T-helper 17 cell (primary cell): ENCODE measurements around the gene PDGFB. TPM values are rescaled to one million over a fixed set of nuclear protein-coding genes. Genes with fewer than 3 reads are reported as not detected.
A peak's percentile ranks its signal among the peaks of the same experiment; 100 is the strongest.

Experiments used
- ATAC-seq: fragments of 150-1000 bp; cut with Tn5 transposase; 2 replicates; pipeline ENCODE4 v1.10.0; 2021; ENCODE audit warnings: mild to moderate bottlenecking, moderate library complexity
- DNase-seq, 3 donors: peaks; one replicate each; pipeline versions ENCODE4 v3.0.0 to v3.0.0-alpha.2; 2020 to 2021
- H3K9me3 ChIP-seq: one replicate; pipeline ENCODE4 v1.7.0; 2013; ENCODE audit warnings: low read length, mild to moderate bottlenecking; ENCODE audit not compliant: control insufficient read depth, poor library complexity, severe bottlenecking
- H3K27ac Mint-ChIP-seq: one replicate; pipeline ENCODE4 v1.8.0; 2022; ENCODE audit warnings: mild to moderate bottlenecking, moderate library complexity, mixed read lengths
- H3K27me3 Mint-ChIP-seq: one replicate; pipeline ENCODE4 v1.8.0; 2022; ENCODE audit warnings: mixed read lengths
- H3K36me3 Mint-ChIP-seq: one replicate; pipeline ENCODE4 v1.8.0; 2022; ENCODE audit warnings: low read depth, mixed read lengths
- H3K4me1 Mint-ChIP-seq: one replicate; pipeline ENCODE4 v1.8.0; 2022; ENCODE audit warnings: mild to moderate bottlenecking, mixed read lengths
- H3K4me3 Mint-ChIP-seq: one replicate; pipeline ENCODE4 v1.8.0; 2022; ENCODE audit warnings: mild to moderate bottlenecking, moderate library complexity, mixed read lengths
- total RNA-seq, 4 donors: library from RNA in 2 of 4; stranded (reverse) in 2 of 4; gene quantifications; one replicate each; pipeline ENCODE4 v1.2.3 and lab custom pipeline; 2022 to 2026

Gene PDGFB
- total RNA-seq, 2 donors from 2014 or later: 2.8 to 4.4 TPM

DNA sequence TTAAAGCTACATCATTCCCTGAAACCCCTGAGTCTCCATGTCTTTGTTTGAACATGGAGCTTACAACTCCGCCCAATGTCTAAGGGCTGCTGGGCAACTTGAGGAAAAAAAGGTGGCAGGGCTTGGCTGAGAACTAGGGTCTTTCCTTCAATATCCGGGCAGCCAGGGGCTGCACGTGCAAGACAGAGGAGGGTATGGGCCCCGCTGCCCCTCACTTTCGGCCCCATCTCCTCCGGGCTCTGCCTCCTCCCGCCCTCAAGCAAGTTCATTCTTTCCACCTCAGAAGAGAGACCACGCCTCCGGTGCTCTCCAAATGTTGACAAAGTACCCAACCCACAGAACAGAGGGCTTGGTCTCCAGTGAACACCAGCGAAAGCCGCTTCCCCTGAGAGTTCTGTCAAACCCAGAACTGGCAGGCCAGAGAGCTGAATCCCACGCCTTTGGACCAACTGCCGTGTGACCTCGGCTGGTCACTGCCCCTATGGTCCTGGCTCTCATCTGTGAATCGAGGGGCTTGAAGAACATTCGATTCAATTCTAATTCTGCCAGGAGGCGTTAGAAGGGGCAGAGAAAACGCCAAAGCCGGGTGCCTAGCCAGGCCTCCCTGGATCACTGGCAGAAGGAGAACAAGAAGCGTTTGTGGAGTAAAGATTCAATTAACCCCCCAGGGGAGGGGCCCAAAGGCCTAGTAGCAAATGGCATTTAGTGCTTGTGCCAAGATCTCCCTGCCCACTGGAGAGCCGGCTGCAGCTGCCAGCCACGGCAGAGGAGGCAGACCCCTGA lies 7.3 kb downstream of the PDGFB start:
- no peaks in the 10 kb centered on the region for H3K9me3 ChIP-seq
- Mint-ChIP-seq H3K27ac (peak overlapping the region; percentile 89), H3K27me3 (peaks cover 16% of the 10 kb centered on the region), H3K4me1 (peaks cover 61% of the 10 kb centered on the region), H3K4me3 (peak overlapping the region; percentile 85), H3K36me3 (no peaks in the 10 kb centered on the region)
- DNase-seq (no peak), ATAC-seq (no peak)

DNA sequence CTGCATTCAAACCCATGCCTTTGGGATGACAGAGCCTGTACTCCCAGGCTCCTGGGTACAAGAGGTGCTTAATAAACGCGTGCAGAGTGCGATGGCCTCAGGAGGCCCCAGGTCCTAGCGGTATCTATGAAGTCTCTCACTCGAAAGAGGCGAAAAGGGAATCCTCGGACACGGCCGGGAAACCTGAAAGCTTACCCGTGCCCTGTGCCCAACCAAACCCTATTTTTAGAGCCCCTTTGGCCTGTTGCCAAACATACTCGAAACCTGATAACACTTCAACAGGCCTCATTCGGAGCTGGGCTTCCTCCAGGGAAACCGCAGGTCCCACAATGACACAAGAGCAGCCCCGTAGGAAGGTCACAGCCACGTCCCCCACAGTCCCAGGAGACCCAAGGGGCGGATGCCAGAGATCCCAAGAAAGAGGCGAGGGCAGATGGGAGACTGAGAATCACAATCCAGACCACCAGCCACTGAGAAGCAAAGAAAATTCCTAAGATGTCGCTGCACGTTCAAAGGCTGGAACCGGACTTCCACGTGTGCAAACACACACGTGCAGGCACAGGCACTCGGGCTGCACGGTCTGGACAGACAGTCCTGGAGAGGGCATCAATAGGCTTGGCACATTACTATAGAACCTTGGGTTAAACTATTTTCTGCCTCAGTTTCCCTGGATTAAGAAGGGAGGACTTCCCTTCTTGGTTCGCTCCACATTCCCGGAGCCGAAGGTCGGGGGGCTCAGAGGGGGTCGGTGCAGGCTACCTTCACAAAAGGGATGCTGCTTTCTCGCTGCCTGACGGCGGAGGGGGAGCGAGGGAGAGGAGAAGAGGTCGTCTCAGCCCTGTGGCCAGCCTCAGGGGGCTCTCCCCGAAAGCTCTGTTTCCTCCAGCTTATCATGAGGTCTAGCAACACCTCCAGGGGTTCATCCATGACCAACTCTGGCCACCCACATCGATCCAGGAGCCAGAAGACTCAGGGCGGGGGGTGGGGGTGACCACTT lies 8.2 kb downstream of the PDGFB start:
- H3K36me3 Mint-ChIP-seq: no peaks in the 10 kb centered on the region
- H3K27me3 Mint-ChIP-seq: peaks cover 16% of the 10 kb centered on the region
- peak overlapping the region; percentile 89 for H3K27ac Mint-ChIP-seq
- H3K4me3 Mint-ChIP-seq: peak overlapping the region; percentile 85
- no peaks in the 10 kb centered on the region for H3K9me3 ChIP-seq
- ATAC-seq: peak; percentile 66
- DNase-seq: no peak
- H3K4me1 Mint-ChIP-seq: peaks cover 60% of the 10 kb centered on the region

DNA sequence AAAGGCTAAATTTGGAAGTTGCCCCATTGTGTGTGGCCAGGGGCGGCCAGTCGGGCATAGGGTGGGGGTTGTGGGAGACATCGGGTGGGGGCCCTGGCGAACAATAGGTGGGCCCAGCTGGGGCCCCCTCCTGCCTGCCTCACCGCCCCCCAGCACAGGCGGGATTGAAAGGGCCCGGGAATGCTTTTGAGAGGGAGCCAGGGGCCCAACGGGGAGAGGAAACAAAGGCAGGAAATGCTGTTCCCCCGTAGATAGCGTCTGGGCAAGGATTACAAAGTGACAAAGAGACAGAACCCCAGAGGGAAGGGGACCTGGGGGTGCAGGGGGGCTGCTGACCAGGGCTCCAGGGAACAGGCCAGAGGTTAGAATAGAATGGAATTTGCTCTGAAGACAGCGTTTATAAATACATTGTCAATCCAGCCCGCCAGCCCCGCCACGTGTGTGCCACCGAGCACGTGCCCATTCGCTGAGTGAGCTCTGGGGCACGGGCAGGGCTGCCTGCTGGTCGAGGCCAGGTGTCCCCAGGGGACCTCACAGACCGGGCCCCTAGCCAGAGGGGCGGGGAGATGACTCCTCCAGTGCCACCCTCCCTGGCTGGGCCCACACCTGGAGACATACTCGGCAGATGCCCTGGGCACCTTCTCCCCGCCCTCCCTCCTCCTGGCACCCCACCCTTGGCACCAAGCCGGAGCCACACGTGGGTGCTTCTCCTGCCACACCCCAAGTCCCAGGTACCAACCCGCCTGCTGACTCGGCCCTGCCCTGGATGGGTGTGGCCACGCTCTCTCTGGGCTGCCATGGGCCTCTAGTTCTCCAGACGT lies 9.7 kb downstream of the PDGFB start:
- no peak for ATAC-seq
- Mint-ChIP-seq H3K4me3 (peak overlapping the region; percentile 45), H3K27me3 (peaks cover 28% of the 10 kb centered on the region), H3K36me3 (no peaks in the 10 kb centered on the region), H3K4me1 (peaks cover 44% of the 10 kb centered on the region), H3K27ac (peak overlapping the region; percentile 89)
- no peaks in the 10 kb centered on the region for H3K9me3 ChIP-seq
- no peak for DNase-seq

DNA sequence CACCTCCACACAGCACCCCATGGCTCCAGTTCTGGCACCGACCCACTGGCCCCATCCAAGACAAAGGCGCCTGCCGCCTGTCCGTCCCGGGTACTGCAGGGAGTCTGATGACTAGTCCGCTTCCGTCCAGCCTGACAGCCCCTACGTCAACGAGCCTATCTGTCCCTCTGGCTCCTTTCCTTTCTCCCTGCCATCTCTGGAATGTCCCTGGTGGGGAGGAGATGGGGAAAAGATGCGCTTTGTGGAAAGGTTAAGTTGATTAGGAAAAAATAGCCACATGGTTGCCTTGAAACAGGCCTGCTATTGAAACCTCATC lies 10.4 kb downstream of the PDGFB start:
- no peak for ATAC-seq
- H3K36me3 Mint-ChIP-seq: no peaks in the 10 kb centered on the region
- no peak for DNase-seq
- no peaks in the 10 kb centered on the region for H3K9me3 ChIP-seq
- no peak overlapping the region for H3K27ac Mint-ChIP-seq
- peaks cover 38% of the 10 kb centered on the region for H3K4me1 Mint-ChIP-seq
- peaks cover 29% of the 10 kb centered on the region for H3K27me3 Mint-ChIP-seq
- H3K4me3 Mint-ChIP-seq: no peak overlapping the region

DNA sequence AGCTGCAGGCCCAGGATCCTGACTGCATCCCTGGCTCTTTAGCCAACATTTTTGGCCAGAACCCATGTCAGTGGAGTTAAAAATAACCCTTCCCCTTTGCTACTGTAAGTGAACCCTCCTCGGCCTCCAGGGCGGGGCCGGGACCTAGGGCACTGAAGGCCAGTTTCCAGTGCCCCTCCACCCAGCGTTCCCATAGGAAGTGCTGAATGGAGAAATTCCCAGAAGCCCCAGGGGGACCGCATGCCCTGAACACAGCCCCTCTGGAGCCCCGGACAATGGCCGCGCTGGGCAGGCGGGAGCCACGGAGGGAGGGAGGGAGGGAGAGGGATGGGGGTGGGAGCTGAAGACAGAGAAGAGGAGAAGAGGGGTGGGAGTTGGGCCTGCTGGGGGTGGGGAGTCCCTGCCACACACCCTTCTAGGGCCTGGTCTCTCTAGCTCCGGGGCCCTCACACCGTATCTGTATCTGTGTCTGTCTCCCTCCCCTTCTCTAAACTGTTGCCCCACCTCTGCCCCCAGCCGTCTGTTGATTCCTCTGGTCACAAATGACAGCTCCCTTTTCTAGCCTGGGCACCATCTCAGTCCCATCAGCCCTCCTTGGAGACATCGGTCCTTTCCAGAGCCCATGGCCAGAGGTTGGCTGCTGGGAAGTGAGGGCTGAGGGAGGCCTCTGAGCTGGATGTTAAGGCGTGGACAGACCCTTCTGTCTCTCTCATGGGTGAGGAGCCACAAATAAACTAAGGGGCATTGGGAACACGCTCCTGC lies 10.9 kb downstream of the PDGFB start:
- H3K27ac Mint-ChIP-seq: no peak overlapping the region

DNA sequence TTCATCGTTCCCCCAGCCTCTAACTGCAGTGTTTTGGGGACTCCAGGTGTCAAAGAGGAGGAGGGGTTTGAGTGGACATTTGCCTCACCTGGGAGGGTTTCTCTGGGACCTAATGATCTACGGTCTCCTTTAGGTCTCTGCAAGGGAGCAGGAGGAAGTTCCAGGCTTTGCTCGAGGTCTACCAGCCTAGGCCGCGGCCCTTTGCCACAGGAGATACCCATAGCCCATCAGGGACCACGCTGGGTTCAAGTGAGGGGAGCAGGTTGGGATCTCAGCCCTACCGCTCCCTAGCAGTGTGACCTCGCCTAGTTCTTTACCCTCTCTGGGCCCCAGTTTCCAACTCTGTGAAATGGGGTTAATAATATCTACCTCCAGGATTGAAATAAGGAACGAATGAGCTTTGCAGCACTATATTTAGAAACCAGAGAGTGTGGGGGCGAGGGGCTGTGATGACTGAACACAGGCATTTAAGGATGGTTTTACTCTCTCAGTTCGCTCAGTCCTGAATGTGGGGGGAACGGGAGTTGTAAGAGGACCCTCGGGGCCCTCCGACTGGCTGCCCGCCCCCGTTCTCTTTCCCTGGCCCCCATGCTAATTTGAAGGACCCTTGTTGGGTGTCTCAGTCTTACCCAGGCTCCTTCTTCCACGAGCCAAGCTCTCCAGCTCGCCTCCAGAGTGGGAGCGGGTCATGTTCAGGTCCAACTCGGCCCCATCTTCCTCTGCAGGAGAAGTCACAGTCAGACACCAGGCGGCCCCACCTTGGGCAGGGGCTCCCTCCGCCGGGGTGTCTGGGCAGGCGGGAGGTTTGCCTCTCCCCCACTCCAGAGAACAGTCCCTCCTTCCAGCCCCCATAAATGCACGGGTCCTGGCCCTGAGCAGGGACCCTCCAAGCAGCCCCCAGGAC lies 11.7 kb downstream of the PDGFB start:
- ATAC-seq (no peak), DNase-seq (no peak)
- Mint-ChIP-seq H3K27me3 (peaks cover 29% of the 10 kb centered on the region), H3K27ac (no peak overlapping the region), H3K4me1 (peaks cover 32% of the 10 kb centered on the region), H3K4me3 (no peak overlapping the region), H3K36me3 (no peaks in the 10 kb centered on the region)
- no peaks in the 10 kb centered on the region for H3K9me3 ChIP-seq

More for the DNA sequence above, 10.9 kb downstream of the PDGFB start:
- peaks cover 35% of the 10 kb centered on the region for H3K4me1 Mint-ChIP-seq
- H3K36me3 Mint-ChIP-seq: no peaks in the 10 kb centered on the region
- ATAC-seq (no peak), DNase-seq (no peak)
- peaks cover 29% of the 10 kb centered on the region for H3K27me3 Mint-ChIP-seq
- H3K4me3 Mint-ChIP-seq: no peak overlapping the region
- H3K9me3 ChIP-seq: no peaks in the 10 kb centered on the region

DNA sequence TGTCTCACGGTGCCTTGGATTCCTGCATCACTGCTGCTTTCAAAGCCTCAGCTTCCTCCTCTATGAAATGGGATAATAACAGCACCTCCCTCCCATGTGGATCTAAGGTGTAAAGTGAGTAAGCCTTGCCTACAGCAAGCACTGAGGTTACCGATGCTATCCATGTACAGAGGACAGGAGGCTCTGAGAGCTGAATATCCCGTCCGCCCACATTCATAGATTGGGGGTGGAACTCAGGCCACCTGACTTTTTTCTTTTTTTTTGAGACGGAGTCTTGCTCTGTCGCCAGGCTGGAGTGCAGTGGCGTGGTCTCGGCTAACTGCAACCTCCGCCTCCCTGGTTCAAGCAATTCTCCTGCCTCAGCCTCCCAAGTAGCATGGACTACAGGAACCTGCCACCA lies 12.5 kb downstream of the PDGFB start:
- Mint-ChIP-seq H3K27ac (no peak overlapping the region), H3K36me3 (no peaks in the 10 kb centered on the region), H3K4me3 (no peak overlapping the region), H3K27me3 (peaks cover 29% of the 10 kb centered on the region), H3K4me1 (peaks cover 27% of the 10 kb centered on the region)
- ATAC-seq (no peak), DNase-seq (no peak)
- H3K9me3 ChIP-seq: no peaks in the 10 kb centered on the region

DNA sequence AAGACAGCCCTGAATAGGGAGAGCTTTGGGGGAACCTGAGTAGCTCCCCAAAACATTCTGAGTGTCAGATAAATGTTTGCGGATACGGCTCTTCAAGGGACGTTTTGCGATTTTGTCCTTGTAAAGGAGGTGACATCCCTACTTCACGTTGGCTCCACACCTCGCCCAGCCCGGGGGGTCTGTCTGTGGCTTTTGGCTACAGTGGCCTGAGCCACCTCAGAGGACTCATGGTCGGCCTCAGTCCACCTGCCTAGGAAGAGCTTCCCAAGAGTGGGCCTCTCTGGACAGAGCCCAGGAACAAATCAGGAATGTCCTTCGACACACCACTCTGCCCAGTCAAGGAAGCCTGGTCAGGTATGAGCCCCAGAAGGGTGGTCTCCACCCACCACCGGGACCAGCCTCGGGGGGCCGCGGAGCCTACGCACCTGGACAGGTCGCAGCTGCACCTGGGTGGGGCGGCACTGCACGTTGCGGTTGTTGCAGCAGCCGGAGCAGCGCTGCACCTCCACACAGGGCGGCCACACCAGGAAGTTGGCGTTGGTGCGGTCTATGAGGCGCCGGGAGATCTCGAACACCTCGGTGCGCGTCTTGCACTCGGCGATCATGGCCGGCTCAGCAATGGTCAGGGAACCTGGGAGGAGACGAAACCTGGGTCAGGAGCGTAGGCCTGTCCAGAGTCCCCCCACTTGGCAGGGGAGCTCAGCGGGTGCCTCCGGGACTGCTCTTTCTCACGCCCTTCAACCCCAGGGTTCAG lies 13.4 kb downstream of the PDGFB start:
- no peak overlapping the region for H3K4me3 Mint-ChIP-seq
- ATAC-seq: no peak
- DNase-seq: no peak
- H3K36me3 Mint-ChIP-seq: no peaks in the 10 kb centered on the region
- H3K9me3 ChIP-seq: no peaks in the 10 kb centered on the region
- H3K4me1 Mint-ChIP-seq: peaks cover 18% of the 10 kb centered on the region
- H3K27ac Mint-ChIP-seq: no peak overlapping the region
- peaks cover 24% of the 10 kb centered on the region for H3K27me3 Mint-ChIP-seq

DNA sequence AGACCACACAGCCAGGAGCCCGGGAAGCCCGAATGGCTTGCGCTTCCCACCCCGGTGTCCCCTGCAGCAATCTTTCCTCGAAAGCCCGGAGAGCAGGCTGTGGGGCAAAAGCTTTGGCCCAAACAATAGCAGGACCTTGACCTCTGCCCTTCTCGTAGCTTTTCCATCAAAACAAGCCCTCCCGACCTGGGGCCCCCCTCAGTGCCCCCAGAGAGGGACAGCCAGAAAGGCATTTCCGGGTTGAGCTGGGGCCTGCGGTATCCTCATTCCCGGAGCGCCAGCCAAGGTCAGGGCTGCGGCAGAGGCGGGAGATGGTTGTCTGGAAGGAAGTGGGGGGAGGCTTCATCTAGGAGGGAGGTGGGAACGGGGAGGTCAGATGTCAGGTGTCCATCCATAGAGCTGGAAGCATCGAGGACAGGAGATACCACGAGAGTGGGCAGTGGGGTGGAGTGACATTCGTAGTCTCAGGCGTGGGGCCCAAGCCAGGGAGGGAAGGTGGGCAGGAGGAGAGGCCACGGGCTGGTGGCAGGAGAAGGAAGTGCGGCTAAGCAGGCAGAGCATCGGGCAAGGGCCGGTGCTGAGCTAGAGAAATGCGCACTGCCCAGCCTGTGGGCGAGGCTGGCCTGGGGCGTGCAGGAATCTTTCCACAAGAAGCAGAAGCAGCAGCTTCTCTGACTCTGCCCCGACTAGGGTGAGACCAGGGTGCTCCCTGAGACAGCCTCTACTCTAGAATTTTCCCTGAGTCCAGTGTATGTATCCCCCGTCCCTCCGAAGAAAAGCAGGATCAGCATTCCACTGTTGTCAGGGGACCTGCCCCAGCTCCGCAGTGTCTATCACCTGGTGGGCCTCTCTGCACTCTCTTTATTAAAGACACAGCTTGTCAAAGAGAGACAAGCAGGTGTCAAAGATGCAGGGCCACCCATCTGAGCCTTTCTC lies 14.3 kb downstream of the PDGFB start:
- no peak for ATAC-seq
- Mint-ChIP-seq H3K36me3 (no peaks in the 10 kb centered on the region), H3K27me3 (peaks cover 21% of the 10 kb centered on the region), H3K4me1 (peaks cover 9% of the 10 kb centered on the region), H3K4me3 (no peak overlapping the region), H3K27ac (peak overlapping the region; percentile 70)
- H3K9me3 ChIP-seq: no peaks in the 10 kb centered on the region
- DNase-seq: no peak

DNA sequence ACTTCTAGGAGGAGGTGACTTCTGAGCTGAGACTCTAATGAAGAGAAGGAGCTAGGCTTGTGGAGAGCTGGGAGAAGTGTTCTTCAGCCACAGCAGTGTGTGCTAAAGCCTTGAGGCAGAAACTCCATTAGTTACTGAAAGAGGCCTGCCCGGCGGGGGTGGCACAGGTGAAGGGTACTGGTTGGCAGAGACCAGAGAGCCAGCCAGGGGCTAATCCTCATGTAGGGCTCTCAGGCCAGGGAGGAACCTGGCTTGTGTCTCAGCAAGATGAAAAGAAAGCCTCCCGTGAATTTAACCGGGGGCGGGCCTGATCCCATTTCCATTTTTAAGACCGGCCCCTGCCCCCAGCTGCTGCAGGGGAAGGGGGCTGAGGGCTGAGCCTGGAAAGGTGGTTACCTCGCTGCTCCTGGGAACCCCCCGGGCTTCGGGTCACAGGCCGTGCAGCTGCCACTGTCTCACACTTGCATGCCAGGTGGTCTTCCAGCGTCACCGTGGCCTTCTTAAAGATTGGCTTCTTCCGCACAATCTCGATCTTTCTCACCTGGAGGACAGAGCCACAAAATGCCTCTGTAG lies 15.0 kb downstream of the PDGFB start:
- ATAC-seq: no peak
- H3K36me3 Mint-ChIP-seq: no peaks in the 10 kb centered on the region
- H3K27ac Mint-ChIP-seq: peak overlapping the region; percentile 70
- DNase-seq: no peak
- peaks cover 21% of the 10 kb centered on the region for H3K27me3 Mint-ChIP-seq
- peaks cover 6% of the 10 kb centered on the region for H3K4me1 Mint-ChIP-seq
- no peaks in the 10 kb centered on the region for H3K9me3 ChIP-seq
- no peak overlapping the region for H3K4me3 Mint-ChIP-seq
